ENCODE data around the gene ZNF77.
A peak's percentile ranks its signal among the peaks of the same experiment; 100 is the strongest.
"Not testable (repeated sequence)": the region's sequence is repeated elsewhere in the genome, so short reads cannot be mapped to it uniquely, and the experiment has no call there.

The ZNF77 gene

GRCh38 chr19:2906631-2907195 is 38.1 kb downstream of the ZNF77 start:
- DNase-seq, result no peak

GRCh38 chr19:2905918-2906519 is 38.8 kb downstream of the ZNF77 start:
- no peak for DNase-seq

GRCh38 chr19:2903326-2903725 is 41.4 kb downstream of the ZNF77 start:
- DNase-seq, result not testable (repeated sequence)

- no peak for DNase-seq
Observed at GRCh38 chr19:2902590-2903218, 42.1 kb downstream of the ZNF77 start.

- DNase-seq, result peak; percentile 99
Observed at GRCh38 chr19:2900296-2901252, 44.2 kb downstream of the ZNF77 start, which contains the start of gene ZNF57. Gene ZNF57 (plus strand): TSS chr19:2900928. CDS start chr19:2901046, 118 bp downstream.

- DNase-seq, result no peak
Observed at GRCh38 chr19:2896694-2897093, 48.1 kb downstream of the ZNF77 start.

- DNase-seq, result not testable (repeated sequence)
Observed at GRCh38 chr19:2890531-2890930, 54.2 kb downstream of the ZNF77 start.

GRCh38 chr19:2888731-2889224 is 56.0 kb downstream of the ZNF77 start:
- DNase-seq, result no peak

- peak; percentile 38 for DNase-seq
Observed at GRCh38 chr19:2887391-2887914, 57.3 kb downstream of the ZNF77 start.

GRCh38 chr19:2885736-2886135 is 59.0 kb downstream of the ZNF77 start:
- DNase-seq, result no peak

- DNase-seq, result no peak
Observed at GRCh38 chr19:2883686-2884439, 60.9 kb downstream of the ZNF77 start.

Data from fibroblast of skin of right biceps (primary cell).